Natural killer cell treated with Interleukin-12 subunit alpha and Interleukin-12 subunit beta and Interleukin-15 and Interleukin-18, amount 100 ng/mL, for 72 hours (primary cell): Measurements from ENCODE around the gene DDX49. TPM values are rescaled to one million over a fixed set of nuclear protein-coding genes. Genes with fewer than 3 reads are reported as not detected.
"Not testable (repeated sequence)": the region's sequence is repeated elsewhere in the genome, so short reads cannot be mapped to it uniquely, and the experiment has no call there.

Experiments
- ATAC-seq, 2 donors: fragments of 150-1000 bp; cut with Tn5 transposase in 1 of 2; sonication (Bioruptor Pico), chemical (Tn5 transposase) in 1 of 2; 2 replicates each; pipeline ENCODE4 v1.10.0; 2021
- DNase-seq: peaks from one replicate; pipeline ENCODE4 v3.0.0; 2022; ENCODE audit warnings: low spot score
- H3K27ac Mint-ChIP-seq, 2 donors: 1 replicate in 1 of 2; 2 replicates in 1 of 2; pipeline ENCODE4 v1.8.0; 2022; ENCODE audit warnings: mixed read lengths in 2 of 2, mild to moderate bottlenecking in 1 of 2, moderate library complexity in 1 of 2
- H3K27me3 Mint-ChIP-seq, 2 donors: 1 replicate in 1 of 2; 2 replicates in 1 of 2; pipeline ENCODE4 v1.8.0; 2022; ENCODE audit warnings: mixed read lengths in 2 of 2
- H3K36me3 Mint-ChIP-seq: one replicate; pipeline ENCODE4 v1.8.0; 2022; ENCODE audit warnings: mixed read lengths
- H3K4me1 Mint-ChIP-seq, 2 donors: 1 replicate in 1 of 2; 2 replicates in 1 of 2; pipeline ENCODE4 v1.8.0; 2022; ENCODE audit warnings: low read depth in 2 of 2, mixed read lengths in 2 of 2, mild to moderate bottlenecking in 1 of 2
- H3K4me3 Mint-ChIP-seq: one replicate; pipeline ENCODE4 v1.8.0; 2022; ENCODE audit warnings: mixed read lengths
- H3K9me3 Mint-ChIP-seq: 2 replicates; pipeline ENCODE4 v1.8.0; 2022; ENCODE audit warnings: mixed read lengths
- total RNA-seq, 2 donors: library from RNA; stranded (reverse); gene quantifications; one replicate each; pipeline ENCODE4 v1.2.3, GENCODE V29; 2022

The DDX49 gene
- total RNA-seq, 2 donors from 2014 or later: 72.7 to 119 TPM

DNA sequence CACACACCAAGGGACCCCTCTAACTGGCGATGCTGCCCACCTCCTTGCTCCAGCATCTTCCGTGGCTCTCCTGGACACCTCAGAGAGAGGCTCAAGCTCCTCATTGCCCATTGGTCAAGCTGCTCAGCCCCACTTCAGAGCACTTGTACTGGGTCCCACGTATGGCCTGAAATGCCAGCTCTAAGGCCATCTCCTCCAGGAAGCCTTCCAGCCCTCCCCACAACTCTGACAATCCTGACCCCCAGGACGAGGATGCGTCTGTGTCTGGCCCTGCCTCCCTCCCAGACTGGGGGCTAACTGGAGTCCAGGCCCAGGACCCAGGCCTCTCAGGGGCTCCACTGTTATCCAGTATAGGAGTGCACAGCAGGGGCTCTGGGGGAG, 29.5 kb downstream of the DDX49 start:
- peaks cover 0 to 2% of the 10 kb centered on the region in 2 donors for H3K4me1 Mint-ChIP-seq
- H3K27me3 Mint-ChIP-seq: peaks cover 13 to 14% of the 10 kb centered on the region in 2 donors
- H3K9me3 Mint-ChIP-seq: no peaks in the 10 kb centered on the region
- H3K36me3 Mint-ChIP-seq: no peaks in the 10 kb centered on the region
- ATAC-seq (peak in 1 of 2 donors; percentile 34), DNase-seq (no peak)
- H3K4me3 Mint-ChIP-seq: no peak overlapping the region
- no peak overlapping the region for H3K27ac Mint-ChIP-seq

DNA sequence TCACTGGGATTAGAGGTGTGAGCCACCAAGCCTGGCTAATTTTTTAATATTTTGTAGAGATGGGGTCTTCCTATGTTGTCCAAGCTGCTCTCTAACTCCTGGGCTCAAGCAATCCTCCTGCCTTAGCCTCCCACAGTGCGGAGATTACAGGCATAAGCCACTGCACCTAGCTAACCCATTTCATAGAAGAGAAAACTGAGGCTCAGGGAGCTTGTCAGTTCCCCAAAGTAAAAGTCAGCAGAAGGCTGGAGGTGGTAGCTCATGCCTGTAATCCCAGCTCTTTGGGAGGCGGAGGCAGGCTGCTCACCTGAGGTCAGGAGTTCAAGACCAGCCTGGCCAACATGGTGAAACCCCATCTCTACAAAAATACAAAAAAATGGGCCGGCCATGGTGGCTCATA, 30.3 kb downstream of the DDX49 start:
- peaks cover 13 to 21% of the 10 kb centered on the region in 2 donors for H3K27me3 Mint-ChIP-seq
- ATAC-seq (no peak), DNase-seq (no peak)
- no peak overlapping the region for H3K4me3 Mint-ChIP-seq
- H3K4me1 Mint-ChIP-seq: peaks cover 0 to 2% of the 10 kb centered on the region in 2 donors
- no peaks in the 10 kb centered on the region for H3K36me3 Mint-ChIP-seq
- peaks cover under 1% of the 10 kb centered on the region for H3K9me3 Mint-ChIP-seq
- H3K27ac Mint-ChIP-seq: no peak overlapping the region

- no peak for ATAC-seq
- Mint-ChIP-seq H3K4me1 (peaks cover 0 to 2% of the 10 kb centered on the region in 2 donors), H3K9me3 (peaks cover 4% of the 10 kb centered on the region), H3K4me3 (no peak overlapping the region), H3K36me3 (no peaks in the 10 kb centered on the region), H3K27ac (no peak overlapping the region), H3K27me3 (peaks cover 8 to 18% of the 10 kb centered on the region in 2 donors)
- no peak for DNase-seq
Measured at GRCh38 chr19:18951721-18952281, 32.3 kb downstream of the DDX49 start.

DNA sequence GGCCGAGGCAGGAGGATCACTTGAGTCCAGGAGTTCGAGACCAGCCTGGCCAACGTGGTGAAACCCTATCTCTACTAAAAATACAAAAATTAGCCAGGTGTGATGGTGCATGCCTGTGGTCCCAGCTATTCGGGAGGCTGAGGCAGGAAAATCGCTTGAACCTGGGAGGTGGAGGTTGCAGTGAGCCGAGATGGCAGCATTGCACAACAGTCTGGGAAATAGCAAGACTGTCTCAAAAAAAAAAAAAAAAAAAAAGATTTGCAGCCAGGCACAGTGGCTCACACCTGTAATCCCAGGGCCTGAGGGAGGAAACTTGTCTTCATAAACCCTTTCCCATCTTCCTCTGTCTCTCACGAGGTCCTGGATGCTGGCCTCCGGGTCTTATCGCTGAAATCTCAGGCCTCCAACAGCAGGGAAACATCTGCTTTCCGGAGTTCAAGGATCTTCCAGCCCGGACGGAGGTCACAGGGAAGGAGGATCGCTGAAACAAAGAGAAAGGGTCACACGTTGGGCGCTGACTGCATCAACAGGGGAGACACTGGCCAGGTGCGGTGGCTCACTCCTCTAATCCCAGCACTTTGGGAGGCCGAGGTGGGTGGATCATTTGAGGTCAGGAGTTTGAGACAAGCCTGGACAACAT, 33.0 kb downstream of the DDX49 start:
- not testable (repeated sequence) for H3K27ac Mint-ChIP-seq, H3K4me1 Mint-ChIP-seq, DNase-seq, H3K4me3 Mint-ChIP-seq, ATAC-seq, H3K36me3 Mint-ChIP-seq, H3K9me3 Mint-ChIP-seq
- peaks cover 8 to 18% of the 10 kb centered on the region in 2 donors for H3K27me3 Mint-ChIP-seq

GRCh38 chr19:18954094-18954493, 34.6 kb downstream of the DDX49 start:
- no peaks in the 10 kb centered on the region for H3K4me1 Mint-ChIP-seq

DNA sequence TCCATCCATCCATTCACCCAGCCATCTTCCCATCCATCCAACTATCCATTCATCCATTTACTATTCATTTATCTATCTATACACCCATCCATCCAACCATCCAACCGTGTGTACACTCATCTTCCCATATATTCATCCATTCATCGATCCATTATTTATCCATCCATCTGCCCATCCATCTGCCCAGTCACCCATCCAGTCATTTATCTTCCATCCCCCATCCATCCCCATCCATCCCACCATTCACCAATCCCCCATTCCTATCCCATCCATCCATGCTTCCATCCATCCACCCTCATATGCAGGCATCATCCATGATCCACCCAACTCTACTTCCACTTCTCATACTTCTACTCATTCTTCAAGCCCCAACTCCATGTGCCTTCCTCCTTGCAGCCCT, 35.5 kb downstream of the DDX49 start:
- no peak overlapping the region for H3K27ac Mint-ChIP-seq
- no peaks in the 10 kb centered on the region for H3K4me1 Mint-ChIP-seq
- H3K27me3 Mint-ChIP-seq: peaks cover 6 to 18% of the 10 kb centered on the region in 2 donors
- H3K4me3 Mint-ChIP-seq: no peak overlapping the region
- DNase-seq (no peak), ATAC-seq (no peak)
- H3K36me3 Mint-ChIP-seq: no peaks in the 10 kb centered on the region
- peaks cover 4% of the 10 kb centered on the region for H3K9me3 Mint-ChIP-seq

More at GRCh38 chr19:18954094-18954493, 34.6 kb downstream of the DDX49 start:
- Mint-ChIP-seq H3K9me3 (peaks cover 4% of the 10 kb centered on the region), H3K27me3 (peaks cover 6 to 18% of the 10 kb centered on the region in 2 donors), H3K36me3 (no peaks in the 10 kb centered on the region), H3K4me3 (no peak overlapping the region), H3K27ac (peak overlapping the region in 1 of 2 donors; percentile 6)
- ATAC-seq: no peak
- DNase-seq: no peak

- H3K9me3 Mint-ChIP-seq: no peaks in the 10 kb centered on the region
- no peak for ATAC-seq
- no peak overlapping the region for H3K4me3 Mint-ChIP-seq
- no peak overlapping the region for H3K27ac Mint-ChIP-seq
- peaks cover 10 to 11% of the 10 kb centered on the region in 2 donors for H3K4me1 Mint-ChIP-seq
- no peaks in the 10 kb centered on the region for H3K36me3 Mint-ChIP-seq
- DNase-seq: no peak
- peaks cover 13 to 16% of the 10 kb centered on the region in 2 donors for H3K27me3 Mint-ChIP-seq
Measured at GRCh38 chr19:18960370-18960769, 40.9 kb downstream of the DDX49 start.

DNA sequence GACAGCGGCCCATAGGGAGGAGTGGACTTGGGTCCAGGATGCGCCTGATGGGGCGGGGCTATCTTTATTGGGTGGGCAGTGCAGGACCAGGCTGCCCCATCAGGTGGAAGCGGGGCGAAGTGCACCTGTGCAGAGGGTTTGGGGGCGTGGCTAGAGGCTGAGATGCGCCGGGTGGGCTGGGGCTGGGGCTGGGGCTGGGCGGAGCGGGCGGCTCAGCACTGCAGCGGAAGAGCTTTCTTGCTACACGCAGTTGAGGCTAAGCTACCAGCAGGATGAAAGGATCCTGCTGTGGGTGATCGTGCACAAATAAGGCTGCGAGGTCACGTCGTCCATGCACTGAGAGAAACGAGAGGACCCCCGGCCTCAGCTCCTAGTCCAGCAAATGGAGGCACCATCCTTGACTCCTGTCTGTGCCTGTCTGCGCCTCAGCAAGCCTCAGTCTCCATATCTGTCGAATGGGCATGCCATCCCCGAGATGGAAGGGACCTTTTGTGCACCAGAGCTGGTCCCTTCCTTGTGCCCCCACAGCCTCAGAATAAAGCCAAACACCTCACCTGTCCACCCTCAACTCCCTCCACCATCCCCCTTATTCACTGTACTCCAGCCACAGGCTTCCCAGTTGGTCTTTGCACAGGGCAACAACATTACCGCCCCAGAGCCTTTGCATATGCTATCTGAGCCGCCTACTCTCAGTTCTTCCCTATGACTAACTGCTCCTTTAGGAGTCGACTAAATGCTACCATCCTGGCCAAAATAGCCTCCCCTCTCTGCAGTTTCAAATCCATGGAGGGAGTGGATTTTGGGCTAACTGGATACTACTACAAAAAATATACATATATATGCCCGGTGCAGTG, 42.5 kb downstream of the DDX49 start:
- H3K36me3 Mint-ChIP-seq: no peaks in the 10 kb centered on the region
- no peaks in the 10 kb centered on the region for H3K9me3 Mint-ChIP-seq
- H3K27me3 Mint-ChIP-seq: peaks cover 13 to 16% of the 10 kb centered on the region in 2 donors
- H3K4me1 Mint-ChIP-seq: peaks cover 10 to 11% of the 10 kb centered on the region in 2 donors
- no peak overlapping the region for H3K4me3 Mint-ChIP-seq
- no peak overlapping the region for H3K27ac Mint-ChIP-seq
- DNase-seq (no peak), ATAC-seq (no peak)

DNA sequence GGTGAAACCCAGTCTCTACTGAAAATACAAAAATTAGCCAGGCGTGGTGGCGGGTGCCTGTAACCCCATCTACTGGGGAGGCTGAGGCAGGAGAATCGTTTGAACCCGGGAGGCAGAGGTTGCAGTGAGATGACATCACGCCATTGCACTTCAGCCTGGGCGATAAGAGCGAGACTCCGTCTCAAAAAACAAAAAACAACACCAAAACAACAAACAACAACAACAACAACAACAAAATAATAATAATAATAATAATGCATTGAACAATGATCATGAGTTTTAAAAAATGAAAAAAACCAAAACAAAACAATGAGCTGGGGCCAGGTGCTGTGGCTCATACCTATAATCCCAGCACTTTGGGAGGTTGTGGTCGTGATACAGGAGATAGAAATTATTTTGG, 44.6 kb downstream of the DDX49 start:
- no peaks in the 10 kb centered on the region for H3K9me3 Mint-ChIP-seq
- H3K27me3 Mint-ChIP-seq: peaks cover 13 to 19% of the 10 kb centered on the region in 2 donors
- H3K36me3 Mint-ChIP-seq: no peaks in the 10 kb centered on the region
- ATAC-seq (no peak), DNase-seq (no peak)
- H3K27ac Mint-ChIP-seq: no peak overlapping the region
- H3K4me1 Mint-ChIP-seq: peaks cover 10 to 13% of the 10 kb centered on the region in 2 donors
- H3K4me3 Mint-ChIP-seq: no peak overlapping the region

DNA sequence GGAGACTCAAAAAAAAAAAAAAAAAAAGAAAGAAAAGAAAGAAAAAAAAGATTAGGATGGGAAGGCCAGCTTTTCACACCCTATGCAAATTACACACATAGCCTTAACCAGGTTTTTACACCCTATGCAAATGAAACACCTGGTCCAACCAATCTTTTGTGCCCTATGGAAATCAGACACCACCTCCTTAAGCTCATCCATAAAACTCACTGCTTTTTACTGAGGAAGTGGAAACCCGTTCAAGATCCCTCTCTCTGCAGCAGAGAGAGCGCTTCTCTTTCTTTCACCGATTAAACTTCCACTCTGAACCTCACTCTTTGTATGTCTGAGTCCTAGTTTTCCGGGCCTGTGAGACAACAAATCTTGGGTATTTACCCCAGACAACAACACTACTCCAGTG, 46.8 kb downstream of the DDX49 start:
- H3K27ac Mint-ChIP-seq: no peak overlapping the region
- no peak overlapping the region for H3K4me3 Mint-ChIP-seq
- DNase-seq (no peak), ATAC-seq (no peak)
- H3K27me3 Mint-ChIP-seq: peaks cover 11 to 19% of the 10 kb centered on the region in 2 donors
- no peaks in the 10 kb centered on the region for H3K9me3 Mint-ChIP-seq
- H3K4me1 Mint-ChIP-seq: peaks cover 9 to 15% of the 10 kb centered on the region in 2 donors
- no peaks in the 10 kb centered on the region for H3K36me3 Mint-ChIP-seq

GRCh38 chr19:18967358-18968146, 48.0 kb downstream of the DDX49 start:
- no peak for DNase-seq
- ATAC-seq: peak; percentile 43 to 57
- no peak overlapping the region for H3K4me3 Mint-ChIP-seq
- H3K27me3 Mint-ChIP-seq: peaks cover 0 to 8% of the 10 kb centered on the region in 2 donors
- H3K27ac Mint-ChIP-seq: no peak overlapping the region
- no peaks in the 10 kb centered on the region for H3K9me3 Mint-ChIP-seq
- peaks cover 0 to 4% of the 10 kb centered on the region in 2 donors for H3K4me1 Mint-ChIP-seq
- H3K36me3 Mint-ChIP-seq: no peaks in the 10 kb centered on the region

DNA sequence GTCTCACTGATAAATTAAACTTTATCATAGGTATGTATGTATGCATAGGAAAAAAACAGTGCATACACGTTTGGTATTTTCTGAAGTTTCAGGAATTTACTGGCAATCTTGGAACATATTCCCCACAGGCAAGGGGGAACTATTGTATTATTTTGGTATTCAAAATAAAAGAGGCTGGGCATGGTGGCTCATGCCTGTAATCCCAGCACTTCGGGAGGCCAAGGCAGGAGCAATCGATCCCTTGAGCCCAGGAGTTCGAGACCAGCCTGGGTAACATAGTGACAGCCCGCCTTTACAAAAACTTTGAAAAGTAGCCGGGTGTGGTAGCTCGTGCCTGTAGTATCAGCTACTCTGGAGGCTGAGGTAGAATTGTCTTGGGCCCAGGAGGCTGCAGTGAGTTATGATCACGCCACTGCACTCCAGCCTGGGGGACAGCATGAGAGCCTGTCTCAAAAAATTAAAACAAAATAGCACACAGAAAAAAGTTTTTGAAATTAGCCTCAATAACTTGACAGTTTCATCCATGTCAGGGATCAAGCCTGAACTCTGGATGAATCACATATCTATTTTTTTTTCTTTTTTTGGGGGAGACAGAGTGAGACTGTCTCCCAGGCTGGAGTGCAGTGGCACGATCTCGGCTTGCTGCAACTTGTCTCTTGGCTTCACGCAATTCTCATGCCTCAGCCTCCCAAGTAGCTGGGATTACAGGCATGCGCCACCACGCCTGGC, 50.6 kb downstream of the DDX49 start:
- H3K4me1 Mint-ChIP-seq: peaks cover 5 to 9% of the 10 kb centered on the region in 2 donors
- no peak overlapping the region for H3K4me3 Mint-ChIP-seq
- no peak for DNase-seq
- H3K27ac Mint-ChIP-seq: no peak overlapping the region
- peaks cover 0 to 5% of the 10 kb centered on the region in 2 donors for H3K27me3 Mint-ChIP-seq
- ATAC-seq: no peak
- H3K36me3 Mint-ChIP-seq: no peaks in the 10 kb centered on the region
- H3K9me3 Mint-ChIP-seq: no peaks in the 10 kb centered on the region

GRCh38 chr19:18972301-18972811, 52.8 kb downstream of the DDX49 start:
- Mint-ChIP-seq H3K36me3 (no peaks in the 10 kb centered on the region), H3K4me1 (peaks cover 5 to 9% of the 10 kb centered on the region in 2 donors), H3K27me3 (peaks cover 0 to 5% of the 10 kb centered on the region in 2 donors), H3K27ac (no peak overlapping the region), H3K4me3 (no peak overlapping the region), H3K9me3 (no peaks in the 10 kb centered on the region)
- ATAC-seq: peak; percentile 51 to 55
- DNase-seq: no peak
